Measurements from ENCODE around the gene SUV39H1. TPM values are rescaled to one million over a fixed set of nuclear protein-coding genes. Genes with fewer than 3 reads are reported as not detected.

SUV39H1 gene
- total and polyA plus RNA-seq, 8 donors, result 5.0 to 8.4 (median 6.5) TPM

DNA sequence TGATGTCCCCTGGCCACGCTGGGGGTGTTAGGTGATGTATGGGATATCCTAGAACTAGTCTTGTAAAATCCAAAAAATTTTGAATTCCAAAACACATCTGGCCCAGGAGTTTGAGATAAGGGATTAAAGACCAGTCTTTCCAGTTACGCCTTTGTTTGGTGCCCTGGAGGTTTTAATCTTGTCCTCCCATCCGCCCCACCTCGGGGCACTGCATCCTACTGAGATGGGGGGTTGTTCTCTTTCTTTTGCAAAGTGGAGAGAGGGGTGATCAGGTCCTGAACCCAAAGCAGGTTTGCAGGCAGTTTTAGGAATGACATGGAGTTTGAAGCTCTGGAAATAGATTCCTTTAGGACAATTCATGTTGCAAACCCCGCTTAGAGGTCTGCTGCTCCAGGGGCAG, 1.8 kb downstream of the SUV39H1 start:
- TF ChIP-seq CTCF (IDR thresholded peaks at IDR 0.05), result no peak
- DNase-seq (no peak), ATAC-seq (no peak)
- H3K27ac ChIP-seq, result no peak overlapping the region
- peaks cover 0 to 5% of the 10 kb centered on the region in 2 donors for H3K4me1 ChIP-seq
- intact Hi-C loops (cut with DNase I), result no loop called here
- H3K9me3 ChIP-seq, result no peaks in the 10 kb centered on the region
- H3K4me3 ChIP-seq, result no peak overlapping the region
- no peaks in the 10 kb centered on the region for H3K27me3 ChIP-seq
- peaks cover 0 to 26% of the 10 kb centered on the region in 2 donors for H3K36me3 ChIP-seq

DNA sequence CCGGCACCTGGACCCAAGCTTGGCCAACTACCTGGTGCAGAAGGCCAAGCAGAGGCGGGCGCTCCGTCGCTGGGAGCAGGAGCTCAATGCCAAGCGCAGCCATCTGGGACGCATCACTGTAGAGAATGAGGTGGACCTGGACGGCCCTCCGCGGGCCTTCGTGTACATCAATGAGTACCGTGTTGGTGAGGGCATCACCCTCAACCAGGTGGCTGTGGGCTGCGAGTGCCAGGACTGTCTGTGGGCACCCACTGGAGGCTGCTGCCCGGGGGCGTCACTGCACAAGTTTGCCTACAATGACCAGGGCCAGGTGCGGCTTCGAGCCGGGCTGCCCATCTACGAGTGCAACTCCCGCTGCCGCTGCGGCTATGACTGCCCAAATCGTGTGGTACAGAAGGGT, 3.7 kb downstream of the SUV39H1 start:
- intact Hi-C loops (cut with DNase I), result no loop called here
- DNase-seq (no peak), ATAC-seq (no peak)
- H3K9me3 ChIP-seq, result no peaks in the 10 kb centered on the region
- peaks cover 0 to 5% of the 10 kb centered on the region in 2 donors for H3K4me1 ChIP-seq
- H3K4me3 ChIP-seq, result no peak overlapping the region
- no peaks in the 10 kb centered on the region for H3K27me3 ChIP-seq
- no peak for TF ChIP-seq CTCF (IDR thresholded peaks at IDR 0.05)
- peaks cover 0 to 26% of the 10 kb centered on the region in 2 donors for H3K36me3 ChIP-seq
- no peak overlapping the region for H3K27ac ChIP-seq

- DNase-seq (no peak), ATAC-seq (no peak)
- no peak for TF ChIP-seq CTCF (IDR thresholded peaks at IDR 0.05)
- peaks cover 0 to 26% of the 10 kb centered on the region in 2 donors for H3K36me3 ChIP-seq
- intact Hi-C loops (cut with DNase I), result no loop called here
- H3K9me3 ChIP-seq, result no peaks in the 10 kb centered on the region
- H3K4me3 ChIP-seq, result no peak overlapping the region
- no peaks in the 10 kb centered on the region for H3K27me3 ChIP-seq
- peaks cover 0 to 5% of the 10 kb centered on the region in 2 donors for H3K4me1 ChIP-seq
- H3K27ac ChIP-seq, result no peak overlapping the region
Measured at GRCh38 chrX:48700951-48701653, 4.6 kb downstream of the SUV39H1 start.

DNA sequence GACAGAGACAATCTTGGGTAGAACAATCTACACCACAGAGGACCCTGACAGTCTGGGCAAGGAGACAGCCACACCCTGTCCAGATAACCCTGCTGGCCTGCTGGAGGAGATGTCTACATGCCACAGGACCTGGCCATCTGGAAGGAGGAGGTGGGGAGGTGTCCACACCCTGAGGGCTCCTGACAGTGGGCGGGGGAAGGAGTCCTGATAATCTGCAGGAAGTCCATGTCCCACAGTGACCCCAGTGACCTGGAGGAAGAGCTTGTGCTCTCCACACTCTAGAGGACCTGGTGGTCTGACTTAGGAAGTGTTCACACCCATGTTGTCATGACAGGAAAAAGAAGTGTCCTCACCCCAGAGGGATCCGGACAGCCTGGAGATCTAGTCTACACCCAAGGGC, 5.5 kb downstream of the SUV39H1 start:
- Histone ChIP-seq H3K4me1 (peaks cover 0 to 5% of the 10 kb centered on the region in 2 donors), H3K9me3 (no peaks in the 10 kb centered on the region), H3K27ac (no peak overlapping the region), H3K4me3 (no peak overlapping the region), H3K36me3 (peaks cover 0 to 26% of the 10 kb centered on the region in 2 donors), H3K27me3 (no peaks in the 10 kb centered on the region)
- no peak for DNase-seq
- TF ChIP-seq CTCF (IDR thresholded peaks at IDR 0.05), result no peak
- no peak for ATAC-seq
- intact Hi-C loops (cut with DNase I), result no loop called here

- Histone ChIP-seq H3K4me3 (no peak overlapping the region), H3K4me1 (peaks cover 0 to 5% of the 10 kb centered on the region in 2 donors), H3K27me3 (no peaks in the 10 kb centered on the region), H3K36me3 (peaks cover 0 to 26% of the 10 kb centered on the region in 2 donors), H3K27ac (no peak overlapping the region), H3K9me3 (no peaks in the 10 kb centered on the region)
- DNase-seq (no peak), ATAC-seq (no peak)
- TF ChIP-seq CTCF (IDR thresholded peaks at IDR 0.05), result no peak
- intact Hi-C loops (cut with DNase I), result no loop called here
Measured at GRCh38 chrX:48702716-48703115, 6.2 kb downstream of the SUV39H1 start.
